ENCODE measurements around the gene ALDOB.
"Not testable (repeated sequence)": the region's sequence is repeated elsewhere in the genome, so short reads cannot be mapped to it uniquely, and the experiment has no call there.

GRCh38 chr9:101384873-101385536 is 50.6 kb downstream of the ALDOB start, which contains the start of gene BAAT:
- not testable (repeated sequence) for TF ChIP-seq CTCF, POLR2A (IDR thresholded peaks at IDR 0.05)
